ENCODE data around the gene CFAP74.

GRCh38 chr1:1899967-1900327 is 103.6 kb downstream of the CFAP74 start:
- TF ChIP-seq, protein P1, sequence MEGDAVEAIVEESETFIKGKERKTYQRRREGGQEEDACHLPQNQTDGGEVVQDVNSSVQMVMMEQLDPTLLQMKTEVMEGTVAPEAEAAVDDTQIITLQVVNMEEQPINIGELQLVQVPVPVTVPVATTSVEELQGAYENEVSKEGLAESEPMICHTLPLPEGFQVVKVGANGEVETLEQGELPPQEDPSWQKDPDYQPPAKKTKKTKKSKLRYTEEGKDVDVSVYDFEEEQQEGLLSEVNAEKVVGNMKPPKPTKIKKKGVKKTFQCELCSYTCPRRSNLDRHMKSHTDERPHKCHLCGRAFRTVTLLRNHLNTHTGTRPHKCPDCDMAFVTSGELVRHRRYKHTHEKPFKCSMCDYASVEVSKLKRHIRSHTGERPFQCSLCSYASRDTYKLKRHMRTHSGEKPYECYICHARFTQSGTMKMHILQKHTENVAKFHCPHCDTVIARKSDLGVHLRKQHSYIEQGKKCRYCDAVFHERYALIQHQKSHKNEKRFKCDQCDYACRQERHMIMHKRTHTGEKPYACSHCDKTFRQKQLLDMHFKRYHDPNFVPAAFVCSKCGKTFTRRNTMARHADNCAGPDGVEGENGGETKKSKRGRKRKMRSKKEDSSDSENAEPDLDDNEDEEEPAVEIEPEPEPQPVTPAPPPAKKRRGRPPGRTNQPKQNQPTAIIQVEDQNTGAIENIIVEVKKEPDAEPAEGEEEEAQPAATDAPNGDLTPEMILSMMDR (IDR thresholded peaks at IDR 0.05) = no peak
- no peak for TF ChIP-seq POLR2A (IDR thresholded peaks at IDR 0.05)

Measured in thyroid gland (tissue), 4 donors.